H9 (cell line): ENCODE measurements around the gene MPPE1. TPM values are rescaled to one million over a fixed set of nuclear protein-coding genes. Genes with fewer than 3 reads are reported as not detected.

Experiments used
- DNase-seq: peaks from one replicate; pipeline ENCODE4 v3.0.0-alpha.2; 2017
- H2AFZ ChIP-seq: one replicate; pipeline ENCODE4 v1.6.1; 2013; ENCODE audit warnings: mild to moderate bottlenecking, low read length, control low read depth, moderate library complexity
- H2AK5ac ChIP-seq: 2 replicates; pipeline ENCODE4 v1.6.1; 2013; ENCODE audit warnings: low read length, control low read depth, mixed read lengths; ENCODE audit not compliant: insufficient read length
- H2BK120ac ChIP-seq: one replicate; pipeline ENCODE4 v1.6.1; 2013; ENCODE audit warnings: low read depth, mild to moderate bottlenecking, low read length, control low read depth, inconsistent platforms; ENCODE audit not compliant: poor library complexity, severe bottlenecking
- H2BK12ac ChIP-seq: 2 replicates; pipeline ENCODE4 v1.6.1; 2013; ENCODE audit warnings: low read length, control low read depth, mixed read lengths, low read depth; ENCODE audit not compliant: insufficient read length
- H2BK15ac ChIP-seq: 2 replicates; pipeline ENCODE4 v1.6.1; 2013; ENCODE audit warnings: low read depth, low read length, control low read depth
- H2BK20ac ChIP-seq: one replicate; pipeline ENCODE4 v1.6.1; 2013; ENCODE audit warnings: low read depth, mild to moderate bottlenecking, low read length, control low read depth, inconsistent platforms; ENCODE audit not compliant: poor library complexity, severe bottlenecking
- H2BK5ac ChIP-seq: 2 replicates; pipeline ENCODE4 v1.6.1; 2013; ENCODE audit warnings: low read length, control low read depth, mixed read lengths; ENCODE audit not compliant: insufficient read length
- H3K14ac ChIP-seq: 2 replicates; pipeline ENCODE4 v1.6.1; 2013; ENCODE audit warnings: low read length, control low read depth; ENCODE audit not compliant: insufficient read depth
- H3K18ac ChIP-seq: 2 replicates; pipeline ENCODE4 v1.6.1; 2013; ENCODE audit warnings: low read depth, mild to moderate bottlenecking, mixed read lengths, low read length, control low read depth; ENCODE audit not compliant: insufficient read length
- H3K23ac ChIP-seq: 2 replicates; pipeline ENCODE4 v1.6.1; 2013; ENCODE audit warnings: low read length, control low read depth, mixed read lengths, low read depth; ENCODE audit not compliant: insufficient read length
- H3K23me2 ChIP-seq: 2 replicates; pipeline ENCODE4 v1.6.1; 2013; ENCODE audit warnings: low read depth, mild to moderate bottlenecking, mixed read lengths, low read length, control low read depth; ENCODE audit not compliant: insufficient read length, poor library complexity, severe bottlenecking
- H3K27ac ChIP-seq: 2 replicates; pipeline ENCODE4 v1.5.1; 2013; ENCODE audit warnings: low read length, control low read depth, mixed read lengths, low read depth; ENCODE audit not compliant: insufficient read length
- H3K27me3 ChIP-seq: 2 replicates; pipeline ENCODE4 v1.6.1; 2013; ENCODE audit warnings: low read length, control low read depth, inconsistent platforms; ENCODE audit not compliant: insufficient read depth
- H3K4ac ChIP-seq: 2 replicates; pipeline ENCODE4 v1.6.1; 2013; ENCODE audit warnings: low read depth, mild to moderate bottlenecking, control low read depth, inconsistent platforms, low read length, moderate library complexity
- H3K4me1 ChIP-seq: 2 replicates; pipeline ENCODE4 v1.6.1; 2013; ENCODE audit warnings: low read length, control low read depth, inconsistent platforms; ENCODE audit not compliant: insufficient read depth
- H3K4me2 ChIP-seq: 2 replicates; pipeline ENCODE4 v1.6.1; 2013; ENCODE audit warnings: low read length, control low read depth, mixed read lengths; ENCODE audit not compliant: insufficient read length, insufficient read depth
- H3K56ac ChIP-seq: 2 replicates; pipeline ENCODE4 v1.6.1; 2013; ENCODE audit warnings: low read depth, mild to moderate bottlenecking, mixed read lengths, low read length, control low read depth; ENCODE audit not compliant: insufficient read length
- H3K79me1 ChIP-seq: 2 replicates; pipeline ENCODE4 v1.6.1; 2013; ENCODE audit warnings: low read depth, mild to moderate bottlenecking, moderate library complexity, low read length, control low read depth, inconsistent platforms; ENCODE audit not compliant: insufficient read depth, poor library complexity, severe bottlenecking
- H3K79me2 ChIP-seq: 2 replicates; pipeline ENCODE4 v1.6.1; 2013; ENCODE audit warnings: low read length, control low read depth, inconsistent platforms; ENCODE audit not compliant: insufficient read depth
- H3K9ac ChIP-seq: 2 replicates; pipeline ENCODE4 v1.6.1; 2013; ENCODE audit warnings: low read length, control low read depth, mixed read lengths; ENCODE audit not compliant: insufficient read length; ENCODE audit errors: extremely low read depth
- H3K9me3 ChIP-seq: one replicate; pipeline ENCODE4 v1.6.1; 2013; ENCODE audit warnings: low read depth, low read length, inconsistent platforms; ENCODE audit not compliant: control insufficient read depth
- H3T11ph ChIP-seq: one replicate; pipeline ENCODE4 v1.6.1; 2013; ENCODE audit warnings: mild to moderate bottlenecking, low read length, control low read depth, inconsistent platforms
- H4K20me1 ChIP-seq: one replicate; pipeline ENCODE4 v1.6.1; 2013; ENCODE audit not compliant: control insufficient read depth, insufficient read length, insufficient read depth
- H4K5ac ChIP-seq: 2 replicates; pipeline ENCODE4 v1.6.1; 2013; ENCODE audit warnings: low read depth, mild to moderate bottlenecking, mixed read lengths, low read length, control low read depth; ENCODE audit not compliant: insufficient read length
- H4K8ac ChIP-seq: replicated peaks from 2 replicates; pipeline ENCODE4 v1.6.1; 2013; ENCODE audit warnings: low read length, control low read depth, mixed read lengths, low read depth; ENCODE audit not compliant: insufficient read length
- H4K91ac ChIP-seq: 2 replicates; pipeline ENCODE4 v1.6.1; 2013; ENCODE audit warnings: low read depth, mild to moderate bottlenecking, moderate library complexity, mixed read lengths, low read length, control low read depth; ENCODE audit not compliant: insufficient read length
- H3K27ac Mint-ChIP-seq, 3 experiments: 2 replicates in 2 of 3; 3 replicates in 1 of 3; pipeline ENCODE4 v1.8.0; 2020 to 2021; ENCODE audit warnings: mixed read lengths in 3 of 3, mild to moderate bottlenecking in 1 of 3, moderate library complexity in 1 of 3
- H3K27me3 Mint-ChIP-seq: 2 replicates; pipeline ENCODE4 v1.8.0; 2021; ENCODE audit warnings: low read depth, mild to moderate bottlenecking, moderate library complexity, mixed read lengths
- H3K36me3 Mint-ChIP-seq, 3 experiments: 2 replicates in 2 of 3; 3 replicates in 1 of 3; pipeline ENCODE4 v1.8.0; 2020 to 2021; ENCODE audit warnings: low read depth in 3 of 3, mixed read lengths in 3 of 3; ENCODE audit not compliant: insufficient read depth in 1 of 3
- H3K4me1 Mint-ChIP-seq, 2 experiments: 2 replicates each; pipeline ENCODE4 v1.8.0; 2020; ENCODE audit warnings: mixed read lengths in 2 of 2
- H3K4me3 Mint-ChIP-seq, 2 experiments: 2 replicates in 1 of 2; 3 replicates in 1 of 2; pipeline ENCODE4 v1.8.0; 2020 to 2021; ENCODE audit warnings: mild to moderate bottlenecking in 2 of 2, mixed read lengths in 2 of 2, moderate library complexity in 1 of 2
- H3K9me3 Mint-ChIP-seq, 2 experiments: 2 replicates in 1 of 2; 3 replicates in 1 of 2; pipeline ENCODE4 v1.8.0; 2020; ENCODE audit warnings: mild to moderate bottlenecking in 2 of 2, mixed read lengths in 2 of 2, moderate library complexity in 1 of 2
- CTCF ChIP-seq: fragments of 200-600 bp; sonication (generic); conservative IDR thresholded peaks from 3 replicates; pipeline ENCODE4 v1.8.0; 2021; ENCODE audit warnings: antibody characterized with exemption, mild to moderate bottlenecking
- WGBS: extraction: QIAGEN DNeasy Blood & Tissue Kit; methylation state at CpG from one replicate; pipeline ENCODE4 v1.1.7; 2013; ENCODE audit warnings: missing lambda C conversion rate, low lambda C conversion rate, mixed read lengths; ENCODE audit not compliant: insufficient read length; ENCODE audit errors: extremely low coverage; 5-methylcytosine and 5-hydroxymethylcytosine counted together
- total RNA-seq: library from RNA; stranded (reverse); gene quantifications from 2 replicates; pipeline ENCODE4 v1.2.1, GENCODE V29; 2021

The MPPE1 gene
- total RNA-seq, 1 experiment from 2014 or later = 13.2 TPM

GRCh38 chr18:11842562-11842961 is 65.6 kb downstream of the MPPE1 start:
- Histone ChIP-seq H3K27ac (no peak overlapping the region), H4K20me1 (no peaks in the 10 kb centered on the region), H3K9me3 (no peaks in the 10 kb centered on the region), H3K4ac (no peak overlapping the region), H3K14ac (no peak overlapping the region), H3K4me2 (no peak overlapping the region), H3K18ac (no peak overlapping the region), H2AK5ac (no peak overlapping the region), H3K27me3 (no peaks in the 10 kb centered on the region), H2BK20ac (no peak overlapping the region), H2BK120ac (no peak overlapping the region), H2BK12ac (no peak overlapping the region), H4K8ac (no peak overlapping the region), H2BK5ac (no peak overlapping the region), H3T11ph (no peak overlapping the region), H3K56ac (no peak overlapping the region), H3K4me1 (no peaks in the 10 kb centered on the region; the same call in 1 of the 2 replicates), H2BK15ac (no peak overlapping the region), H3K23ac (no peak overlapping the region), H4K91ac (no peak overlapping the region), H3K79me1 (no peaks in the 10 kb centered on the region), H3K79me2 (no peaks in the 10 kb centered on the region), H3K23me2 (no peaks in the 10 kb centered on the region), H2AFZ (no peak overlapping the region), H4K5ac (no peak overlapping the region), H3K9ac (no peak overlapping the region)
- Mint-ChIP-seq H3K27me3 (no peaks in the 10 kb centered on the region), H3K27ac (no peak overlapping the region), H3K4me1 (peaks cover 8 to 12% of the 10 kb centered on the region in 2 experiments), H3K4me3 (no peak overlapping the region), H3K36me3 (no peaks in the 10 kb centered on the region), H3K9me3 (no peaks in the 10 kb centered on the region)
- WGBS = no CpG with 5 or more reads among the region's 5 CpGs
- TF ChIP-seq CTCF = no peak
- DNase-seq = no peak
